ENCODE results near the gene PPARD.

DNA sequence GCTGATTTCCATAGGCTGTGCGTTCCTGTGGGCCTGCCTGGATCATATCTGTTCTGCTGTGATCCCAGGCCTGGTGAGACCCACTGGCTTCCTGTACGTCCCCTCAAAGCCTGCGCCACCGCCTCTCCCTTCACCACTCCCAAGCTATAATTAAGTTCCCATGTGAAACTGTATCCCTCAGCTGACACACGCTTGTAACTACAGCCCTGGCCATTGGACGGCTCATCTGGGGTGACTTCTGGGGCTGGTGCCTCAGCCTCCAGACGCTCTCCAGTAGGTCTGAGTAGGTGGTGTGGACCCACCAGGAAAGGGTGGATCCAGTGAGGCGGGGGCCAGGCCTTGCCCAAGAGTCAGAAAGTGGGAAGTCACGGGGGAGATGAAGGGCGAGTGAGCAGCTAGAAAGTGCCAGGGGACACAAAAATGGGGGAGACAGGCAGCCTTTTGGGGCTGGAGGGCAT is 21.0 kb downstream of the PPARD start:
- no peak for TF ChIP-seq YY1 (IDR thresholded peaks at IDR 0.05; ENCODE audit: insufficient read depth, insufficient read length)
- no peak for TF ChIP-seq ZNF274 (IDR thresholded peaks at IDR 0.05; ENCODE audit: low read depth, low read length)
- no peak for TF ChIP-seq SUZ12 (IDR thresholded peaks at IDR 0.05; ENCODE audit: extremely low read depth, insufficient read depth, insufficient read length)
